ENCODE measurements around the gene MMP15.
"Not testable (repeated sequence)": the region's sequence is repeated elsewhere in the genome, so short reads cannot be mapped to it uniquely, and the experiment has no call there.

The MMP15 gene

GRCh38 chr16:57996406-57997175, 29.0 kb upstream of the MMP15 start:
- no peak for DNase-seq (ENCODE audit: low read depth, low spot score)

GRCh38 chr16:57997176-57997527, 28.4 kb upstream of the MMP15 start:
- DNase-seq (ENCODE audit: low read depth, low spot score) = no peak

GRCh38 chr16:57997528-57998265, 27.9 kb upstream of the MMP15 start:
- DNase-seq (ENCODE audit: low read depth, low spot score) = no peak

GRCh38 chr16:57998486-57998885, 27.1 kb upstream of the MMP15 start:
- no peak for DNase-seq (ENCODE audit: low read depth, low spot score)

GRCh38 chr16:57998992-57999365, 26.6 kb upstream of the MMP15 start:
- DNase-seq (ENCODE audit: low read depth, low spot score) = no peak

- no peak for DNase-seq (ENCODE audit: low read depth, low spot score)
Measured at GRCh38 chr16:57999366-57999970, 26.1 kb upstream of the MMP15 start.

GRCh38 chr16:57999971-58000705, 25.4 kb upstream of the MMP15 start, which contains the start of gene ZNF319:
ZNF319 (minus strand) TSS chr16:58000672; CDS start chr16:57998265, 2,407 bp downstream.
- no peak for DNase-seq (ENCODE audit: low read depth, low spot score)

- DNase-seq (ENCODE audit: low read depth, low spot score) = peak; percentile 41
Measured at GRCh38 chr16:58000706-58001676, 24.6 kb upstream of the MMP15 start, which contains the start of gene USB1. USB1 (plus strand) TSS chr16:58001407; CDS start chr16:58001484, 77 bp downstream.

- no peak for DNase-seq (ENCODE audit: low read depth, low spot score)
Measured at GRCh38 chr16:58001781-58002415, 23.7 kb upstream of the MMP15 start.

- DNase-seq (ENCODE audit: low read depth, low spot score) = no peak
Measured at GRCh38 chr16:58002416-58002800, 23.1 kb upstream of the MMP15 start.

- DNase-seq (ENCODE audit: low read depth, low spot score) = no peak
Measured at GRCh38 chr16:58002936-58003335, 22.6 kb upstream of the MMP15 start.

- DNase-seq (ENCODE audit: low read depth, low spot score) = not testable (repeated sequence)
Measured at GRCh38 chr16:58004736-58005135, 20.8 kb upstream of the MMP15 start.

GRCh38 chr16:58009856-58010416, 15.6 kb upstream of the MMP15 start:
- no peak for DNase-seq (ENCODE audit: low read depth, low spot score)

GRCh38 chr16:58010886-58011285, 14.7 kb upstream of the MMP15 start:
- no peak for DNase-seq (ENCODE audit: low read depth, low spot score)

GRCh38 chr16:58011652-58012051, 13.9 kb upstream of the MMP15 start:
- no peak for DNase-seq (ENCODE audit: low read depth, low spot score)

GRCh38 chr16:58012481-58012880, 13.1 kb upstream of the MMP15 start:
- DNase-seq (ENCODE audit: low read depth, low spot score) = no peak

GRCh38 chr16:58013201-58013956, 12.2 kb upstream of the MMP15 start:
- DNase-seq (ENCODE audit: low read depth, low spot score) = no peak

GRCh38 chr16:58016840-58017446, 8.6 kb upstream of the MMP15 start:
- no peak for DNase-seq (ENCODE audit: low read depth, low spot score)

- no peak for DNase-seq (ENCODE audit: low read depth, low spot score)
Measured at GRCh38 chr16:58018803-58019202, 6.8 kb upstream of the MMP15 start.
